Right atrium auricular region (tissue), 2 donors: ENCODE measurements around the gene ASPHD1. TPM values are rescaled to one million over a fixed set of nuclear protein-coding genes. Genes with fewer than 3 reads are reported as not detected.
A peak's percentile ranks its signal among the peaks of the same experiment; 100 is the strongest.

Source experiments
- DNase-seq: peaks from one replicate; pipeline ENCODE4 v3.0.0-alpha.2; 2019; ENCODE audit warnings: low spot score
- H3K27ac ChIP-seq, 2 donors: fragments of 200-600 bp; sonication (generic); 1 replicate in 1 of 2; 2 replicates in 1 of 2; pipeline ENCODE4 v1.5.1; 2016 to 2019
- H3K27me3 ChIP-seq, 2 donors: fragments of 200-600 bp; sonication (generic); one replicate each; pipeline versions ENCODE4 v1.5.1 to v1.6.0; 2017 to 2019
- H3K36me3 ChIP-seq: fragments of 200-600 bp; sonication (generic); one replicate; pipeline ENCODE4 v1.5.1; 2016
- H3K4me1 ChIP-seq, 2 donors: fragments of 200-600 bp; sonication (generic); one replicate each; pipeline versions ENCODE4 v1.5.1 to v1.6.0; 2017 to 2019
- H3K4me3 ChIP-seq, 2 donors: fragments of 200-600 bp; sonication (generic); 1 replicate in 1 of 2; 2 replicates in 1 of 2; pipeline ENCODE4 v1.5.1; 2017 to 2019; ENCODE audit warnings: mild to moderate bottlenecking in 1 of 2, moderate library complexity in 1 of 2
- H3K9me3 ChIP-seq, 2 donors: fragments of 200-600 bp; sonication (generic); one replicate each; pipeline ENCODE4 v1.5.1; 2019
- CTCF ChIP-seq, 2 donors: fragments of 200-600 bp; sonication (generic); IDR thresholded peaks; one replicate each; pipeline ENCODE4 v1.5.1; 2019; ENCODE audit warnings: antibody characterized with exemption in 2 of 2
- total RNA-seq, 2 donors: library from RNA; depleted of rRNA; stranded (reverse); fragments of >200 nt; gene quantifications; one replicate each; pipeline ENCODE4 v1.1.0, GENCODE V29; 2016

The ASPHD1 gene
- 1 to 10 TPM; 1.5 to 3.2 TPM for total RNA-seq

GRCh38 chr16:29900102-29900887 is at the start of gene ASPHD1:
Gene ASPHD1, plus strand, starts transcription at chr16:29900488. Its CDS starts 484 bp downstream, at chr16:29900972.
- H3K27ac ChIP-seq, result no peak within 1 kb of the TSS
- TF ChIP-seq CTCF (IDR thresholded peaks at IDR 0.05), result no peak
- no peaks in the 10 kb centered on the region for H3K9me3 ChIP-seq
- H3K4me3 ChIP-seq, result peak within 1 kb of the TSS; percentile 40 to 60
- peaks cover 0 to 26% of the 10 kb centered on the region in 2 donors for H3K4me1 ChIP-seq
- H3K36me3 ChIP-seq, result no peaks in the 10 kb centered on the region
- peaks cover 7 to 8% of the 10 kb centered on the region in 2 donors for H3K27me3 ChIP-seq
- no peak for DNase-seq

- Histone ChIP-seq H3K27ac (no peak overlapping the region), H3K4me1 (no peaks in the 10 kb centered on the region), H3K4me3 (no peak overlapping the region), H3K27me3 (no peaks in the 10 kb centered on the region), H3K9me3 (no peaks in the 10 kb centered on the region), H3K36me3 (peaks cover 19% of the 10 kb centered on the region)
- no peak for TF ChIP-seq CTCF (IDR thresholded peaks at IDR 0.05)
- no peak for DNase-seq
Measured at GRCh38 chr16:29850998-29851397, 49.3 kb upstream of the ASPHD1 start.

- no peak for TF ChIP-seq CTCF (IDR thresholded peaks at IDR 0.05)
- Histone ChIP-seq H3K27me3 (no peaks in the 10 kb centered on the region), H3K36me3 (peaks cover 3% of the 10 kb centered on the region), H3K27ac (peak overlapping the region in 1 of 2 donors; percentile 24), H3K9me3 (no peaks in the 10 kb centered on the region), H3K4me3 (no peak overlapping the region), H3K4me1 (no peaks in the 10 kb centered on the region)
- peak; percentile 68 for DNase-seq
Measured at GRCh38 chr16:29852654-29853053, 47.6 kb upstream of the ASPHD1 start.

- H3K4me3 ChIP-seq, result no peak overlapping the region
- H3K27me3 ChIP-seq, result no peaks in the 10 kb centered on the region
- peaks cover 15% of the 10 kb centered on the region for H3K36me3 ChIP-seq
- H3K4me1 ChIP-seq, result no peaks in the 10 kb centered on the region
- no peak for TF ChIP-seq CTCF (IDR thresholded peaks at IDR 0.05)
- no peak overlapping the region for H3K27ac ChIP-seq
- H3K9me3 ChIP-seq, result no peaks in the 10 kb centered on the region
- no peak for DNase-seq
Measured at GRCh38 chr16:29854520-29855100, 45.7 kb upstream of the ASPHD1 start.

- no peak for TF ChIP-seq CTCF (IDR thresholded peaks at IDR 0.05)
- Histone ChIP-seq H3K4me1 (peaks cover 0 to 18% of the 10 kb centered on the region in 2 donors), H3K4me3 (no peak overlapping the region), H3K27me3 (no peaks in the 10 kb centered on the region), H3K36me3 (peaks cover 30% of the 10 kb centered on the region), H3K27ac (no peak overlapping the region), H3K9me3 (no peaks in the 10 kb centered on the region)
- DNase-seq, result no peak
Measured at GRCh38 chr16:29857133-29857760, 43.0 kb upstream of the ASPHD1 start.
